GM23338 (cell line): ENCODE measurements around the gene ANKMY2.

ENCODE experiments used
- POLR2AphosphoS5 ChIP-seq: IDR thresholded peaks from 2 replicates; pipeline ENCODE4 v1.6.1; 2016; ENCODE audit warnings: antibody characterized with exemption, low read depth
- TF ChIP-seq, protein P1 (sequence below), 2 experiments: fragments of 200-600 bp in 1 of 2; sonication (generic) in 1 of 2; conservative IDR thresholded peaks; 2 replicates each; pipeline versions ENCODE4 v1.5.1 to v1.6.1; 2016 to 2017; ENCODE audit warnings: antibody characterized with exemption in 2 of 2, low read depth in 2 of 2, mild to moderate bottlenecking in 2 of 2, moderate library complexity in 1 of 2

DNA sequence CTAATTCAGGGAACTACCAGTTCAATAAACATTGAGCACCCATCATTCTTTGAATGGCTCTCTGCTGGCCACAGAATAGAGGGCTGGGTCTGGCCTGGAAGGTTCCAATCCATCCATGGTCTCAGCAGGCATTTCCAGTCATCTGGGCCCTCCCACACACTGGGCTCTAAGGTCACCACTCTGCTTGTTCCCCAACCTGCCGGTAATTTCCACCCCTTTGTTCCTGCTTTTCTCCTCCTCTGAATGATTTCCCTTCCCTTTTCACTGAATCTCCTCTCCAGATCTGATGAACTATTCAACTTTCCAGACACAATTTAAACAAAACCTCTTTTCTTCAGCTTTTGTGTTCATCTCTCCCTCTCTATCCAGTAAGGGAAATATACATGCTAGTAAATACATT is 3.0 kb upstream of the ANKMY2 start:
- TF ChIP-seq POLR2AphosphoS5 = no peak
- TF ChIP-seq, protein P1, sequence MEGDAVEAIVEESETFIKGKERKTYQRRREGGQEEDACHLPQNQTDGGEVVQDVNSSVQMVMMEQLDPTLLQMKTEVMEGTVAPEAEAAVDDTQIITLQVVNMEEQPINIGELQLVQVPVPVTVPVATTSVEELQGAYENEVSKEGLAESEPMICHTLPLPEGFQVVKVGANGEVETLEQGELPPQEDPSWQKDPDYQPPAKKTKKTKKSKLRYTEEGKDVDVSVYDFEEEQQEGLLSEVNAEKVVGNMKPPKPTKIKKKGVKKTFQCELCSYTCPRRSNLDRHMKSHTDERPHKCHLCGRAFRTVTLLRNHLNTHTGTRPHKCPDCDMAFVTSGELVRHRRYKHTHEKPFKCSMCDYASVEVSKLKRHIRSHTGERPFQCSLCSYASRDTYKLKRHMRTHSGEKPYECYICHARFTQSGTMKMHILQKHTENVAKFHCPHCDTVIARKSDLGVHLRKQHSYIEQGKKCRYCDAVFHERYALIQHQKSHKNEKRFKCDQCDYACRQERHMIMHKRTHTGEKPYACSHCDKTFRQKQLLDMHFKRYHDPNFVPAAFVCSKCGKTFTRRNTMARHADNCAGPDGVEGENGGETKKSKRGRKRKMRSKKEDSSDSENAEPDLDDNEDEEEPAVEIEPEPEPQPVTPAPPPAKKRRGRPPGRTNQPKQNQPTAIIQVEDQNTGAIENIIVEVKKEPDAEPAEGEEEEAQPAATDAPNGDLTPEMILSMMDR (conservative IDR thresholded peaks at IDR 0.05; ENCODE audit: low read depth in 2 of 2) = no peak
